SU-DHL-6 (cell line): Measurements from ENCODE around the gene RPL19.

ENCODE experiments used
- H2AFZ ChIP-seq: fragments of 200-600 bp; sonication (generic); 2 replicates; pipeline ENCODE4 v1.6.1; 2014; ENCODE audit warnings: low read depth, mild to moderate bottlenecking, moderate library complexity, mixed read lengths, antibody characterized with exemption, low read length; ENCODE audit not compliant: severe bottlenecking
- H3F3A ChIP-seq: fragments of 200-600 bp; shearing (Covaris generic); 2 replicates; pipeline ENCODE4 v1.6.0; 2016; ENCODE audit warnings: antibody characterized with exemption, mild to moderate bottlenecking; ENCODE audit not compliant: insufficient read depth
- H3K27ac ChIP-seq: fragments of 200-600 bp; sonication (generic); 2 replicates; pipeline ENCODE4 v1.5.1; 2016; ENCODE audit warnings: low read depth, mild to moderate bottlenecking, low read length, moderate library complexity, mixed read lengths
- H3K27me3 ChIP-seq: fragments of 200-600 bp; sonication (generic), shearing (Covaris generic); 2 replicates; pipeline ENCODE4 v1.6.0; 2014; ENCODE audit warnings: mild to moderate bottlenecking, low read length
- H3K36me3 ChIP-seq: fragments of 200-600 bp; sonication (generic); 2 replicates; pipeline ENCODE4 v1.6.1; 2014; ENCODE audit warnings: mild to moderate bottlenecking, low read length, mixed read lengths
- H3K4me2 ChIP-seq: fragments of 300-600, 200-600 bp; shearing (Covaris generic), sonication (generic); 2 replicates; pipeline ENCODE4 v1.6.0; 2014; ENCODE audit warnings: low read length, low read depth, mild to moderate bottlenecking; ENCODE audit not compliant: poor library complexity, severe bottlenecking
- H3K4me3 ChIP-seq: fragments of 200-600 bp; sonication (generic); 2 replicates; pipeline ENCODE4 v1.5.1; 2014; ENCODE audit warnings: antibody characterized with exemption, low read length, mild to moderate bottlenecking, mixed read lengths; ENCODE audit not compliant: insufficient read depth, poor library complexity, severe bottlenecking
- H3K79me2 ChIP-seq: fragments of 200-600 bp; sonication (generic); 2 replicates; pipeline ENCODE4 v1.6.1; 2014; ENCODE audit warnings: mild to moderate bottlenecking, low read length, moderate library complexity; ENCODE audit not compliant: insufficient read depth
- H3K9ac ChIP-seq: fragments of 200-600 bp; sonication (generic); 2 replicates; pipeline ENCODE4 v1.7.0; 2014; ENCODE audit warnings: mild to moderate bottlenecking, low read length
- H3K9me2 ChIP-seq: fragments of 200-600 bp; sonication (generic); replicated peaks from 2 replicates; pipeline ENCODE4 v1.6.1; 2014; ENCODE audit warnings: low read length; ENCODE audit not compliant: insufficient read depth
- H3K9me3 ChIP-seq: fragments of 200-600 bp; sonication (generic); 2 replicates; pipeline ENCODE4 v1.6.1; 2014; ENCODE audit warnings: low read length, mixed read lengths; ENCODE audit not compliant: insufficient read depth
- H4K20me1 ChIP-seq: fragments of 200-600 bp; sonication (generic); 2 replicates; pipeline ENCODE4 v1.6.1; 2014; ENCODE audit warnings: low read depth, mild to moderate bottlenecking, antibody characterized with exemption, low read length, moderate library complexity, mixed read lengths
- CTCF ChIP-seq: fragments of 200-600 bp; sonication (generic); IDR thresholded peaks from one replicate; pipeline ENCODE4 v1.5.1; 2017; ENCODE audit warnings: antibody characterized with exemption, mild to moderate bottlenecking, low read length, moderate library complexity; ENCODE audit not compliant: insufficient read depth, poor library complexity, severe bottlenecking
- EZH2phosphoT487 ChIP-seq: fragments of 200-600 bp; sonication (generic), shearing (Covaris generic); conservative IDR thresholded peaks from 2 replicates; pipeline ENCODE4 v1.6.1; 2018; ENCODE audit warnings: mild to moderate bottlenecking, antibody characterized with exemption, low read length, moderate library complexity, mixed read lengths

RPL19 gene

GRCh38 chr17:39194985-39195524 is 5.0 kb upstream of the RPL19 start:
- Histone ChIP-seq H3K9me2 (no peaks in the 10 kb centered on the region), H3K9me3 (no peaks in the 10 kb centered on the region), H3F3A (peaks cover 16% of the 10 kb centered on the region), H3K27ac (no peak overlapping the region), H3K4me2 (no peak overlapping the region), H3K36me3 (no peaks in the 10 kb centered on the region), H2AFZ (no peak overlapping the region), H4K20me1 (no peaks in the 10 kb centered on the region), H3K9ac (no peak overlapping the region), H3K27me3 (no peaks in the 10 kb centered on the region), H3K79me2 (peaks cover 12% of the 10 kb centered on the region), H3K4me3 (no peak overlapping the region)
- TF ChIP-seq CTCF = no peak
- no peak for TF ChIP-seq EZH2phosphoT487

GRCh38 chr17:39195568-39196160 is 4.4 kb upstream of the RPL19 start:
- Histone ChIP-seq H3K79me2 (peaks cover 18% of the 10 kb centered on the region), H3K27ac (peak overlapping the region; percentile 21), H3K27me3 (no peaks in the 10 kb centered on the region), H2AFZ (no peak overlapping the region), H3K9me2 (no peaks in the 10 kb centered on the region), H3K36me3 (peaks cover 1% of the 10 kb centered on the region; the same call in 1 of the 2 replicates), H3K4me3 (no peak overlapping the region), H3K9me3 (no peaks in the 10 kb centered on the region), H3K9ac (no peak overlapping the region; the same call in 1 of the 2 replicates), H3K4me2 (peak overlapping the region; percentile 74), H3F3A (peaks cover 18% of the 10 kb centered on the region), H4K20me1 (no peaks in the 10 kb centered on the region)
- no peak for TF ChIP-seq EZH2phosphoT487

GRCh38 chr17:39196241-39196807 is 3.8 kb upstream of the RPL19 start:
- Histone ChIP-seq H4K20me1 (no peaks in the 10 kb centered on the region), H3K27ac (peak overlapping the region; percentile 26), H2AFZ (no peak overlapping the region), H3K79me2 (peaks cover 25% of the 10 kb centered on the region), H3K27me3 (no peaks in the 10 kb centered on the region), H3K9ac (peak overlapping the region; percentile 11; the same call in 1 of the 2 replicates), H3K4me3 (peak overlapping the region; percentile 89), H3F3A (peaks cover 24% of the 10 kb centered on the region), H3K4me2 (peak overlapping the region; percentile 74), H3K36me3 (peaks cover 8% of the 10 kb centered on the region; the same call in 1 of the 2 replicates), H3K9me2 (no peaks in the 10 kb centered on the region), H3K9me3 (no peaks in the 10 kb centered on the region)
- TF ChIP-seq EZH2phosphoT487 (no peak), CTCF (no peak)

- Histone ChIP-seq H3K9me2 (no peaks in the 10 kb centered on the region), H2AFZ (peak overlapping the region; percentile 43), H3K27ac (peak overlapping the region; percentile 65), H3K9ac (peak overlapping the region; percentile 88), H3F3A (peaks cover 30% of the 10 kb centered on the region), H4K20me1 (no peaks in the 10 kb centered on the region; the same call in 1 of the 2 replicates), H3K4me2 (peak overlapping the region; percentile 74), H3K9me3 (no peaks in the 10 kb centered on the region), H3K27me3 (no peaks in the 10 kb centered on the region), H3K79me2 (peaks cover 30% of the 10 kb centered on the region), H3K4me3 (peak overlapping the region; percentile 89), H3K36me3 (peaks cover 11% of the 10 kb centered on the region)
- TF ChIP-seq CTCF (no peak), EZH2phosphoT487 (no peak)
Measured at GRCh38 chr17:39196808-39197291, 3.2 kb upstream of the RPL19 start.
